Neural progenitor cell (in vitro differentiated cells): ENCODE measurements around the gene ZNF777.

ENCODE experiments used
- CTCF ChIP-seq: fragments of 200-600 bp; sonication (generic); IDR thresholded peaks from 2 replicates; pipeline ENCODE4 v1.5.1; 2017; ENCODE audit warnings: antibody characterized with exemption, mild to moderate bottlenecking
- EZH2 ChIP-seq: fragments of 200-600 bp; sonication (generic); IDR thresholded peaks from 2 replicates; pipeline ENCODE4 v1.6.1; 2017; ENCODE audit warnings: antibody characterized with exemption, mild to moderate bottlenecking, moderate library complexity
- EZH2phosphoT487 ChIP-seq: fragments of 200-600 bp; sonication (generic); IDR thresholded peaks from 2 replicates; pipeline ENCODE4 v1.6.1; 2017; ENCODE audit warnings: antibody characterized with exemption

GRCh38 chr7:149422914-149423301, 38.0 kb downstream of the ZNF777 start:
- no peak for TF ChIP-seq CTCF
- no peak for TF ChIP-seq EZH2
- no peak for TF ChIP-seq EZH2phosphoT487
